Stimulated activated CD8-positive, alpha-beta memory T cell treated with anti-CD3 and anti-CD28 coated beads, Interleukin-15, amount 100 ng/mL, for 4 hours (primary cell): ENCODE measurements around the gene RPRD1B.

Experiments
- DNase-seq, 2 donors: peaks; one replicate each; pipeline ENCODE4 v3.0.0-alpha.2; 2020; ENCODE audit warnings: low read depth in 2 of 2

RPRD1B gene

GRCh38 chr20:38033330-38034107 is at the start of gene RPRD1B, which contains the start of gene TTI1:
Gene RPRD1B (plus strand): TSS chr20:38033746. CDS start chr20:38033948, 202 bp downstream.
Gene TTI1 (minus strand): TSS chr20:38033456. CDS start chr20:38013816, 19,640 bp downstream.
- peak; percentile 79 to 83 for DNase-seq

- no peak for DNase-seq
These were observed 49.3 kb upstream of the RPRD1B start for GRCh38 chr20:37984018-37984785.

- DNase-seq, result no peak
These were observed 47.3 kb upstream of the RPRD1B start for GRCh38 chr20:37986044-37986858.

GRCh38 chr20:37986873-37987601 is 46.5 kb upstream of the RPRD1B start:
- DNase-seq, result no peak

DNA sequence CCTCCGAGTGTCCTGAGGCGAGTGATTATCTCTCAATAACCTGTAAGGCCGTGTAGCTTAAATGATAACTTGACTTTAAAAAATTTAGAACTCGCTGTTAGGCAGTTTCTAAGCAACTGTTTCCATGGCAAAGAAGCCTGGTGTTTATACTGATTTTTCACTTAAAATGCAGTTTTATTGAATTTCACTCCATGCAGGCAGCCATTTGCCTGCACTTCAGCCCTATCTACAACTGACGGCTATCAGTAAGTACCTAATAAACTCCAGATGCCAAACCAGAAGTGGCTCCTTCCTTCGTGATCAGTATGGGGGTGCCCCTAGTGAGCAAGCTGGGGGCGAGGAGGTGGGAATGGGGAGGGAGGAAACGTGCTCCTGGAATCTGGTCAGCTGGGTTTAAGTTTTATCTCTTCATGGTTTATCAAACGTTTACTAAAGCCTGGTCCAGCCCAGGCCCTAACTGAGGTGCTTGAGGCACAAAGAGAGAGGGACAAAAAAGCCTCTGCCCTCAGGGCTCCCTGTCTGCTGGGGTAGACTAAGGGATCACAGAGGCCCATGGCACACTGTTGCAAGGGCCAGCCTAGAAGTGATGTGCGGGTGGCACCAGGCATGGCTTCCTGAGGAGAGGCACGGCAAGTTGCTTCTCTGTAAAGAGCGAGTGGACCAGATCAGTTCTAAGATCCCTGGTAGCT is 45.8 kb upstream of the RPRD1B start:
- DNase-seq, result no peak

DNA sequence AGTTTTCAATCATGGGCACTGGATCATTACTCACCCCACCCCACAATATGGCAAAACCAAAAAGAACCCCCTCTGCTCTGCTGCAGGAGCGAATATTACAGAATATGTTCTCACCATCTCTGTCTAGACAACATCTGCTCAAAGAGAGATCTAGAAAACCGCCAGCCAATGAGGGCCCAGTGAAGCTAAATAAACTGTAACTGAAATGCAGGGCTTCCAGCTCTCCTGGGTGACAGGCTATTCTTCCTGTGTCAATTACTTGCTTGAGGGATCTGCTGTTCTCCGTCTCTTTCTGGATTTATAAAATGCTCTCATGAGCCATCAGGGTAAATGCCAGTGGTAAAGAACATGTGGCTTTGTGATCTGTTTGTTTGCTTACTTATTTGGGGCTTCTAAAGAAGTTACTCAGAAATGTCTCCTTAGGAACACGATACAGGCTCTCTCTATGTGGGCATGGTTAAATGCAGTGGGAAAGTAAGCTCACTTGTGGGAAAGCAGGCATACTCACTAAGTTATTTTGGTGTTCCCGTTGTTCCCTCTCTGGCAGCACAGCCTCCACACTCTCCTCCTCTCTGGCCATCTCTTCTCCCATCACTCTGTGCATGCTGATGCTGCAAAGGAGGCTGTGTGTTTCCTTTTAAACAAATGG is 45.1 kb upstream of the RPRD1B start:
- DNase-seq, result no peak

DNA sequence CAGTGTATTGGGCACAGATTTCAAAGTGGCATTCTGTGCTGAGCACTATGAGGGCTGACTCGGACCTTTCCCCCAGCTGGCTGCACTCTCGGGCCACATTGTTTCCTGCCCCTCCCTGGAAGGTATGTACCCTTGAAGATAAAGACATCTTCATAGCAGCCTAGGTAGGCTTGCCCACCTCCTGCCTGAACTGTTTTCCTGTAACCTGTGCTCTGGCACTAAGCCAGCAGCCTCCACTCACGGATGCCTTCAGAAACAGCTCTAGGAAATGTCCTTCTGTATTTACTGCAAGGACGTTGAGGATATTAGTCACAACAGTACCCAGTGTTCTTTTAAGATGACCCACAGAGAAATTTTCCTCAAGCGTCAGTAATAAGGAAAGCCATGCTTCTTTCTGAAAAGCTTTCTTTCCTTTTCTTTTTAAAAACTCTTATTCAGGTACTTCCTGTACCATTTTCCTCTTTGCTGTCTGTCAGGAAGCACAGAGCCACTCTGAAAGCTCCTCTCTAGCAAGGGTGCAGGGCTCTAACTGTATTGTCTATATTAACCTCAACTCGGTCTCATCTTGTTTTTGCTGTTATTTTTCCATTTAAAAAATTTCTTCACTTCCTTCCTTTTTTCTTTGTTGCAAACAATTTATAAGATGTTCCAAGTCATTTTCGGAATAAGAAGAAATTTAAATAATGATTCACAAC is 43.8 kb upstream of the RPRD1B start:
- no peak for DNase-seq

GRCh38 chr20:37990571-37991151 is 42.9 kb upstream of the RPRD1B start:
- DNase-seq, result peak; percentile 17 to 28

DNA sequence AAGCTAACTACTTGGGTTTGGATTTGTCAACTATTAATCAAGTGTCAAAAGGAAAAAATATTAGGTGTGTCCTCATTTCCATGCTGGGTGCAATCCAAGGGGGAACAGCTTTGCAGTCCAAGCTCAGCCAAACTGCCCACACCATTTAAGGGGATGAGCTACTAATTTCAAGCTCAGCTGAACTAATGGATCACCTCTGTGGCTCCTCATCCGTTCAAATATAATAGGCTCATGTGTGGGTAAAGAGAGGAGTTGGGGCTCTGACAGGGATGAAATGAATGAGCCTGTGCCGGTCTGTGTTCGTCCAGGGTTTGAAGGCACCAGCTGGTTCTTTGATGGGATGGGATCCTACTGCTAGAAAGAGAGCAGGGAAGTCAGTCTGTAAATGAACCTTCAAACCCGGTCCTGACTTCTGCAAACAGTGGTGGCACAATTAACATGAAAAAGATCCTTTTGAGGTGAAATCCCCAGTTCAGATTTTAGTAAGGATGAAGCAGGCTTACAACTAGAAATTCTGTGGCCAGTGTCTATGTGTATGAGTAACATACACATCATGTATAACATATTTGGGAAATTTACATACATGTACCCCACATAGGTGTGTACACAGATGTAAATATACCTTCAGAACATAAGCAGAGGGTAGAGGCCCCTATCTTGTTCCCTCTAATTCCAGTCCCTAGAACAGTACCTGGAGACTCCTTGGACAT is 42.2 kb upstream of the RPRD1B start:
- DNase-seq, result no peak

DNA sequence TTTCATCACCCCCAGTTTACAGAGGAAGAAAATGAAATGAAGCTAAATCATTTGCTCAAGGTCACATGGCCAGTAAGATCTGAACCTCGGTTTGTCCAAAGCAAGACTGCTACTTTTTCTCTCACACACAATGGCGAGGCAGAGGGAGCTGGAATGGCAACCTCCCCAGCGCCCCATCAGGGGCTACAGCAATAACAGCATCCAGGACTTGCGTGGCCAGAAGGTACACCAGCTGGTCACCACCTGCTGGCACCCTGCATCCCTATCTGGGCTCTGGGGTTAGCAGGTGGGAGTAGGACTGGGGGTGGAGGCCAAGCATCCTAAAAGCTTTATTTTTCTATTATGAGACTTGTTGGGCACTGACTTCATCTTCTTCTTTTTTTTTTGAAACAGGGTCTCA is 41.6 kb upstream of the RPRD1B start:
- no peak for DNase-seq

DNA sequence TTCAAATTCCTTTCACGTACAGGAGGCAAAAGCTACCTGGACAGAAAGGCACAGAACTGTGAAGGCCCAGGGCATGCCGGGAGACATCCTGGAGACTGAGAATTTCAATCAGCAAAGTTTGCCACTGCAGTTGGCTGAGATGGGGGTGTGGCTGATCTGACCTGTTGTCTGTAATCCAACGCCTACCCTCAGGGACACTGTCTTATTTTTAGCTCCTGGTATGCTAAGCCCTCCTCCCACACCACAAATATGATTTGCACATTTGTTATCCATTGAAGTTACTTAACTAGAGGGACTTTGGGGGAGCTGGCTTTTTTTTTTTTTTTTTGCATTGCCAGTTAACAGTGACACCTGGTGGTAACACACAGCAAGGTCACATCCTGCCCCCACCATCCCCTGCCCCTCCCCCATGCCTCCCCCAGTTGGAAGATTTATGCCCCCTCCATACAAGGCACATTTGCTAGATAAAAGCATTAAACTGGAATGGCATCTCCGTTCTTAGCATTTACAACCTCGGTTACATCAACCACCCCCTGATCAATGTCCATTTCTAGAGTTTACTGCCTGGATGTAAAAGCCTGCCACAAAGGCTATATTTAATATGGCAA is 40.6 kb upstream of the RPRD1B start:
- no peak for DNase-seq

GRCh38 chr20:37994512-37994911 is 39.0 kb upstream of the RPRD1B start:
- no peak for DNase-seq

- DNase-seq, result no peak
These were observed 37.5 kb upstream of the RPRD1B start for GRCh38 chr20:37995856-37996605.

DNA sequence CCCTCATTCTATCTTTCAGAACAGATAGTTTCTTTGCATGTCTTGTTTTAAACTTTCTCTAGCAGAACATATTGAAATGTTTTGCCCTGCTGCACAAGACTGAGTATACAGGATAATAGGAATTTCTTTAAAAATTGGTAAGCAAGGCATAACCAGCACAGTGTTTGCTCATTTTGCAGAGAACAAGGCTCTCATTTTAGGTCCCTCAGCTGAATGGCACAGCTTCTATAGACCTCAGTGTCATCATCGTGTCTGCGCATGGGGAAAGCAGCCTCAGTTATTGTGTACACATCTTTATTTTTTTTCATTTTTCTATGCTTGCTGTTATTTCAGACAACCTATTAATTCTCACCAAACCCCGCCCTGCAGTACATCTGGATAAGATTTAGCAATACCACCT is 36.0 kb upstream of the RPRD1B start:
- no peak for DNase-seq

GRCh38 chr20:37999526-38000263 is 33.9 kb upstream of the RPRD1B start:
- no peak for DNase-seq

DNA sequence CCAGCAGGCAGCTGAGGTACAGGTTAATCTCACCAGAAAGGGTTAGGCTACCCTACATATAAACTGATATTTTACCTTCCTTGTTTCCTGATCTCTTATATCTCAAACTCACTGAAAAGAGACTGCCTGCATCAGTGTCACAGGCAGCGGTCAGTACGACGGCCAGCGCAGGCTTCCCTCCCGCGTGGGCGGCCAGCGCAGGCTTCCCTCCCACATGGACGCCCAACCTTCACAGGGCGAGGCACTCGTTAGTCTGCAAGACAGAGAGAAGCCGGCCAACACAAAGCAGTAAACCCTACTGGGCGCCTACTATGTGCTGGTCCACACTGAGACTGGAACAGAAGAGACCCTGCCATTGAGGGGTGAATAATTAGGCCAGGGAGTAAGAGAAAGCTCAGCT is 33.3 kb upstream of the RPRD1B start:
- DNase-seq, result no peak
